Left ventricle myocardium inferior (tissue), 1 donor: Measurements from ENCODE around the gene GAB3. TPM values are rescaled to one million over a fixed set of nuclear protein-coding genes. Genes with fewer than 3 reads are reported as not detected.
"Not testable (repeated sequence)": the region's sequence is repeated elsewhere in the genome, so short reads cannot be mapped to it uniquely, and the experiment has no call there.

Experiments used
- DNase-seq: peaks from one replicate; pipeline ENCODE4 v3.0.0-alpha.2; 2020
- H3K27ac ChIP-seq: fragments of 200-600 bp; replicated peaks from 2 replicates; pipeline ENCODE4 v1.8.0; 2021
- H3K27me3 ChIP-seq: fragments of 200-600 bp; 2 replicates; pipeline ENCODE4 v1.8.0; 2021; ENCODE audit warnings: low read depth
- H3K36me3 ChIP-seq: fragments of 200-600 bp; 2 replicates; pipeline ENCODE4 v1.8.0; 2021
- H3K4me1 ChIP-seq: fragments of 200-600 bp; 2 replicates; pipeline ENCODE4 v1.8.0; 2021
- H3K4me3 ChIP-seq: fragments of 200-600 bp; 2 replicates; pipeline ENCODE4 v1.8.0; 2021; ENCODE audit warnings: mild to moderate bottlenecking, moderate library complexity
- H3K9me3 ChIP-seq: fragments of 200-600 bp; replicated peaks from 2 replicates; pipeline ENCODE4 v1.8.0; 2021
- CTCF ChIP-seq: fragments of 200-600 bp; IDR thresholded peaks from 2 replicates; pipeline ENCODE4 v1.8.0; 2021; ENCODE audit warnings: antibody characterized with exemption, mild to moderate bottlenecking, borderline replicate concordance
- intact Hi-C: fragments of 100-400 bp; cut with micrococcal nuclease; formaldehyde crosslinking; loops from one replicate; pipeline ENCODE4 v1.11.0; 2022
- total RNA-seq: library from RNA; stranded (reverse); fragmentation: NEBNext Ultra II Directional; extraction: Animal tissue kit (Norgen Biotek cat#: 25700); gene quantifications from one replicate; pipeline ENCODE4 v1.2.1, GENCODE V29; 2021
- donor health status: DM: no; HTN: yes; CAD: no; lungs with severe emphysema.

Gene GAB3
- total RNA-seq, 1 donor from 2014 or later, result 14.8 TPM

DNA sequence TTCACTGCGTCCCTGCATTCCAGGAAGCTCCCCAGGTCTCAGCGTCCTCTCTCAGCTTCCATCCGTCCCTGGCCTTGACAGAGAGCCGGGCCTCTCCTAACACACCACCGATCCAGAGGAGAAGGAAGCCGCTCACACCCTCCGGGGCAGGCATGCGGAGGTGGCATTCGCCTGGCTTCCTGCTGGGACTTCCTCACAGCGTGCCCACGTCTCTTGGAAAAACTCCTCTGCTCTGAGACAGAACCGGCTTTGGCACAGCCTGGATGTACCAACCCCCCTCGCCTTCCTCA lies 100.7 kb downstream of the GAB3 start:
- DNase-seq, result no peak
- Histone ChIP-seq H3K27ac (no peak overlapping the region), H3K27me3 (no peaks in the 10 kb centered on the region), H3K9me3 (no peaks in the 10 kb centered on the region), H3K36me3 (no peaks in the 10 kb centered on the region), H3K4me1 (no peaks in the 10 kb centered on the region), H3K4me3 (no peak overlapping the region)
- TF ChIP-seq CTCF, result no peak
- intact Hi-C loops, result no loop called here

GRCh38 chrX:154649503-154650220 lies 101.2 kb downstream of the GAB3 start:
- TF ChIP-seq CTCF, result no peak
- Histone ChIP-seq H3K4me3 (no peak overlapping the region), H3K36me3 (no peaks in the 10 kb centered on the region), H3K27me3 (no peaks in the 10 kb centered on the region), H3K27ac (no peak overlapping the region), H3K9me3 (no peaks in the 10 kb centered on the region), H3K4me1 (no peaks in the 10 kb centered on the region)
- intact Hi-C loops, result no loop called here
- DNase-seq, result no peak

DNA sequence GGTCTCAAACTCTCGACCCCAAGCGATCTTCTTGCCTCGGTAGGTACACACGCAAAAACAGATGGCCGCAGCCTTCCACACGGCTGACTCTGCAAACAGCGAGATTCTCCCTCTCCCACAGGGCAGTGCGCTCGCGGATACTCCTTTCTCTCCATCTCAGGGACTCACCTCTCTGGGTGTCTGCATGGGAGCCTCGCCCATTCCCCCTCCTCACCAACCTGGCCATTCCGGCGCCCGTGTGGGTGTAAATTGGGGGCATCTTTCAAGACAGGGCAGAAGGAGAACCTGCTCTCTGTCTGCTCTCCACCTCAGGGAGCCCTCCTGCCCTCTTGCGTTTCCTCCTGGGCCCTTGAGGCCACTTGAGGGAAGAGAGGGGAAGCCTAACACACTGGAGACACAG lies 101.9 kb downstream of the GAB3 start:
- Histone ChIP-seq H3K27ac (no peak overlapping the region), H3K4me3 (no peak overlapping the region), H3K27me3 (no peaks in the 10 kb centered on the region), H3K4me1 (no peaks in the 10 kb centered on the region), H3K36me3 (no peaks in the 10 kb centered on the region), H3K9me3 (no peaks in the 10 kb centered on the region)
- intact Hi-C loops, result no loop called here
- no peak for TF ChIP-seq CTCF
- no peak for DNase-seq

GRCh38 chrX:154645745-154646378 lies 105.0 kb downstream of the GAB3 start:
- DNase-seq, H3K27me3 ChIP-seq, H3K9me3 ChIP-seq, H3K27ac ChIP-seq, H3K4me3 ChIP-seq, H3K36me3 ChIP-seq, intact Hi-C loops, H3K4me1 ChIP-seq: not testable (repeated sequence)

- H3K27ac ChIP-seq, H3K36me3 ChIP-seq, H3K9me3 ChIP-seq, H3K4me3 ChIP-seq, H3K27me3 ChIP-seq, DNase-seq, H3K4me1 ChIP-seq, intact Hi-C loops: not testable (repeated sequence)
Measured at GRCh38 chrX:154643708-154644107, 107.2 kb downstream of the GAB3 start.

DNA sequence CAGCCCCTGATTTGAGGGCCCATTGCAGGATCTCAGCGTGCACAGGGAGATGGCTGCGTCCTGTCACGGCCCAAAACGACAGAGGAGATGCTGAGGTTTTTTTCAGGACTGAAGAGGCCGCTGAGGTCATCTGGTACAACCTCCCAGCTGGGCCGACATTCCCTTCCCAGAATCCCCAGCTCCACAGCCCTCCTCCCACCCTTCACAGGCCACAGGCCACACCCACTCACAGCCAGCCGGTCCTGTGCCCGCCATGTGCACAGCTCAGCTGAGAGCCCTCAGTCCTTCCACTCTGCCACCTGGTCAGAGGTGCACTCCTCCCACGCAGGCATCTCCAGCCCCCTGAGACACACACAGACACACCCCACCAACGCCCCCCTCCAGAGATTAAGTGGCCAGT lies 109.1 kb downstream of the GAB3 start:
- DNase-seq, H3K27me3 ChIP-seq, H3K9me3 ChIP-seq, H3K4me1 ChIP-seq, intact Hi-C loops, H3K4me3 ChIP-seq, H3K27ac ChIP-seq, H3K36me3 ChIP-seq: not testable (repeated sequence)

GRCh38 chrX:154633661-154634060 lies 117.2 kb downstream of the GAB3 start:
- H3K27me3 ChIP-seq, H3K4me1 ChIP-seq, H3K9me3 ChIP-seq, H3K4me3 ChIP-seq, H3K27ac ChIP-seq, H3K36me3 ChIP-seq, intact Hi-C loops, DNase-seq: not testable (repeated sequence)

DNA sequence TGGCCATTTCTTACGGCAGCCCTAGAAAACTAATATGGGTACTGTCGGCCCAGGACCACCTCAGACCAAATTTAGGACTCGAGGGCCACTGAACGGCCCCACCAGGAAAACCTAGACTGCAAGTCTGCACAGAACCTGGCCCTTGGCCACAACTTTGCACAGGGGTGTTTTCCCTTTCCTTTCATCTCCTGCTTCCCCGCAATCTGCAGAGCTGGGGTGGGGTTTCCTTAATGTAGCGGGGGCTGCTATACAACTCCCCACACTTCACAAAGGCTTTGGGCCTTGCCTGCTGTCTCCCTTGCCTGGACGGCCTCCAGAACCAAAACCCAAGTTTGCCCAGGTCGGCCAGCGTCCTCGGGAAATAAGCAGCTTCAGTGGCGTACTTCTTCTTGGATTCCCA lies 119.9 kb downstream of the GAB3 start:
- DNase-seq, H3K27ac ChIP-seq, H3K9me3 ChIP-seq, intact Hi-C loops, H3K4me3 ChIP-seq, H3K4me1 ChIP-seq, H3K27me3 ChIP-seq, H3K36me3 ChIP-seq: not testable (repeated sequence)

- intact Hi-C loops, result not testable (repeated sequence)
Measured at GRCh38 chrX:154628960-154629359, 121.9 kb downstream of the GAB3 start.

More at GRCh38 chrX:154628960-154629359, 121.9 kb downstream of the GAB3 start:
- H3K4me1 ChIP-seq, H3K36me3 ChIP-seq, H3K9me3 ChIP-seq, H3K4me3 ChIP-seq, H3K27me3 ChIP-seq, DNase-seq, H3K27ac ChIP-seq: not testable (repeated sequence)
